GM23248 (cell line): ENCODE results near the gene ZNF322.
"Not testable (repeated sequence)": the region's sequence is repeated elsewhere in the genome, so short reads cannot be mapped to it uniquely, and the experiment has no call there.

Experiments used
- EZH2 ChIP-seq: fragments of 200-600 bp; sonication (generic); IDR thresholded peaks from 2 replicates; pipeline ENCODE4 v1.6.1; 2018; ENCODE audit warnings: antibody characterized with exemption, mild to moderate bottlenecking; ENCODE audit not compliant: insufficient read depth, poor library complexity, severe bottlenecking
- EZH2phosphoT487 ChIP-seq: fragments of 200-600 bp; sonication (generic); IDR thresholded peaks from 2 replicates; pipeline ENCODE4 v1.6.1; 2018; ENCODE audit warnings: antibody characterized with exemption, moderate library complexity, mild to moderate bottlenecking, low read depth; ENCODE audit not compliant: insufficient read depth

DNA sequence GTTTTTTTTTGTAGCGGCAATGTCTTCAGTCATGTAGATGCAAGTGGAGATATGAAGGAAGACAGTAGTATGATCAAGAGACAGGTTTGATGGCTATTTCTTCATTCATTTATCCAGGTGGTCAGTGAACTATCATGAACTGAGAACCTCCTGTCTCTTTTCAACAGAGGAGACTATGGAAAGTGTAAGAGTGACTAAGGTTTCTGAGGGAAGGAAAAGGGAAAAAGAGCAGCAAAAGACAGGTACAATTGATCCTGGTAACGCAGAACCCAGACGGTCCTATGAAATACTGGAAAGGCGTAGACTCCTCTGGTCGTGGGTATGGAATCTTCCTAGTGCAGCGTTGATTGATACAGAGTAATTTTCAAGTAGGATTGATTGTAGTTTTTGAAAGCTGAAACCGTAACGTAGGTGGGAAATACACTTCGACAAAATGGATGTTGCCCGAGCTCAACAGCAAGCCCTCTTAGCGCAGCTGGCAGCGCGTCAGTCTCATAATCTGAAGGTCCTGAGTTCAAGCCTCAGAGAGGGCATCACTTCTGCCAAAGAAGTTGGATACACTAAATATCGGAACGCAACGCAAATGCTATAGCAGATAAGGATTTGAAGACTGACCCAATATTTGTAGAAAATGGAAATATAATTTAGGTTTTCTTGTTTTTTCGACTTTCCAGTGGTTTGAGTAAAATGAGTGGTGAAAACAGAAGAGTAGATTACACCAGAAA, 41.6 kb upstream of the ZNF322 start:
- TF ChIP-seq EZH2, EZH2phosphoT487: not testable (repeated sequence)
